Neural cell (in vitro differentiated cells): ENCODE results near the gene YWHAE. TPM values are rescaled to one million over a fixed set of nuclear protein-coding genes. Genes with fewer than 3 reads are reported as not detected.
A peak's percentile ranks its signal among the peaks of the same experiment; 100 is the strongest.

Source experiments
- H2AFZ ChIP-seq: fragments of 200-600, 300-800 bp; sonication (generic), shearing (Covaris generic); 2 replicates; pipeline ENCODE4 v1.6.0; 2014; ENCODE audit warnings: low read depth, mild to moderate bottlenecking, antibody characterized with exemption, low read length, moderate library complexity
- H3F3A ChIP-seq: fragments of 200-600 bp; shearing (Covaris generic); 2 replicates; pipeline ENCODE4 v1.6.1; 2016; ENCODE audit warnings: mild to moderate bottlenecking, moderate library complexity, mixed read lengths, antibody characterized with exemption, low read length; ENCODE audit not compliant: insufficient read depth, poor library complexity, severe bottlenecking
- H3K27ac ChIP-seq: fragments of 200-600, 300-800 bp; sonication (generic), shearing (Covaris generic); 2 replicates; pipeline ENCODE4 v1.5.1; 2014; ENCODE audit warnings: mild to moderate bottlenecking, low read length, moderate library complexity
- H3K27me3 ChIP-seq: fragments of 300-800, 200-600 bp; sonication (generic), shearing (Covaris generic); 2 replicates; pipeline ENCODE4 v1.6.0; 2014; ENCODE audit warnings: mild to moderate bottlenecking, low read depth, low read length, moderate library complexity; ENCODE audit not compliant: insufficient read depth
- H3K36me3 ChIP-seq: fragments of 300-800, 200-600 bp; sonication (generic), shearing (Covaris generic); 2 replicates; pipeline ENCODE4 v1.5.1; 2014; ENCODE audit warnings: mild to moderate bottlenecking, antibody characterized with exemption, low read length, moderate library complexity; ENCODE audit not compliant: insufficient read depth
- H3K4me2 ChIP-seq: fragments of 300-800, 200-600 bp; sonication (generic), shearing (Covaris generic); 2 replicates; pipeline ENCODE4 v1.6.0; 2014; ENCODE audit warnings: mild to moderate bottlenecking, low read length
- H3K4me3 ChIP-seq: fragments of 300-800, 200-600 bp; sonication (generic), shearing (Covaris generic); 2 replicates; pipeline ENCODE4 v1.5.1; 2014; ENCODE audit warnings: mild to moderate bottlenecking, low read length, moderate library complexity
- H3K79me2 ChIP-seq: fragments of 200-600 bp; shearing (Covaris generic); replicated peaks from 2 replicates; pipeline ENCODE4 v1.6.0; 2014; ENCODE audit warnings: mild to moderate bottlenecking, low read length, moderate library complexity; ENCODE audit not compliant: insufficient read depth
- H3K9ac ChIP-seq: fragments of 300-800, 200-600 bp; sonication (generic), shearing (Covaris generic); 2 replicates; pipeline ENCODE4 v1.6.1; 2016; ENCODE audit warnings: mild to moderate bottlenecking, low read length, mixed read lengths
- H3K9me2 ChIP-seq: fragments of 200-600 bp; shearing (Covaris generic); 2 replicates; pipeline ENCODE4 v1.6.1; 2016; ENCODE audit warnings: mild to moderate bottlenecking, low read length, mixed read lengths; ENCODE audit not compliant: insufficient read depth
- H3K9me3 ChIP-seq: fragments of 200-600, 300-800 bp; sonication (generic), shearing (Covaris generic); 2 replicates; pipeline ENCODE4 v1.6.1; 2016; ENCODE audit warnings: mild to moderate bottlenecking, mixed run types, low read length, moderate library complexity, mixed read lengths
- H4K20me1 ChIP-seq: fragments of 200-600 bp; shearing (Covaris generic); 2 replicates; pipeline ENCODE4 v1.6.1; 2016; ENCODE audit warnings: mild to moderate bottlenecking, mixed run types; ENCODE audit not compliant: insufficient read depth
- EP300 ChIP-seq: fragments of 450-650 bp; conservative IDR thresholded peaks from 2 replicates; pipeline ENCODE4 v1.6.1; 2014; ENCODE audit warnings: antibody characterized with exemption, mild to moderate bottlenecking, moderate library complexity; ENCODE audit not compliant: poor library complexity, severe bottlenecking
- EZH2 ChIP-seq: fragments of 200-600, 300-800 bp; shearing (Covaris generic), sonication (generic); IDR thresholded peaks from 2 replicates; pipeline ENCODE4 v1.6.1; 2014; ENCODE audit warnings: antibody characterized with exemption, low read length, borderline replicate concordance, mild to moderate bottlenecking; ENCODE audit not compliant: insufficient read depth, poor library complexity, severe bottlenecking
- MXI1 ChIP-seq: fragments of 450-650 bp; conservative IDR thresholded peaks from 2 replicates; pipeline ENCODE4 v1.6.1; 2014; ENCODE audit warnings: antibody characterized with exemption, mild to moderate bottlenecking; ENCODE audit not compliant: poor library complexity, severe bottlenecking
- POLR2AphosphoS5 ChIP-seq: IDR thresholded peaks from 2 replicates; pipeline ENCODE4 v1.6.1; 2012
- RAD21 ChIP-seq: fragments of 450-650 bp; conservative IDR thresholded peaks from 2 replicates; pipeline ENCODE4 v1.6.1; 2014; ENCODE audit warnings: antibody characterized with exemption, mild to moderate bottlenecking, moderate library complexity
- SMC3 ChIP-seq: fragments of 450-650 bp; conservative IDR thresholded peaks from 2 replicates; pipeline ENCODE4 v1.6.1; 2014; ENCODE audit warnings: antibody characterized with exemption, mild to moderate bottlenecking, moderate library complexity; ENCODE audit not compliant: poor library complexity
- TAF1 ChIP-seq: IDR thresholded peaks from 2 replicates; pipeline ENCODE4 v1.6.1; 2012; ENCODE audit warnings: low read depth
- polyA plus RNA-seq: library from polyadenylated mRNA; depleted of rRNA; stranded (reverse); fragments of >200 nt; gene quantifications from 2 replicates; pipeline ENCODE4 v1.2.3, GENCODE V29; 2014
- TF ChIP-seq, protein P1 (sequence below): fragments of 450-650 bp; IDR thresholded peaks from 2 replicates; pipeline ENCODE4 v1.5.1; 2014; ENCODE audit warnings: antibody characterized with exemption, mild to moderate bottlenecking, moderate library complexity; ENCODE audit not compliant: poor library complexity, severe bottlenecking

The YWHAE gene
- polyA plus RNA-seq, 1 donor from 2014 or later, result 594 TPM

- H3K9me3 ChIP-seq, result no peaks in the 10 kb centered on the region
- H3K27ac ChIP-seq, result no peak overlapping the region
- no peak overlapping the region for H3K4me3 ChIP-seq
- H3K9ac ChIP-seq, result no peak overlapping the region
- H3K36me3 ChIP-seq, result no peaks in the 10 kb centered on the region
- no peaks in the 10 kb centered on the region for H3K27me3 ChIP-seq
- TF ChIP-seq, protein P1, sequence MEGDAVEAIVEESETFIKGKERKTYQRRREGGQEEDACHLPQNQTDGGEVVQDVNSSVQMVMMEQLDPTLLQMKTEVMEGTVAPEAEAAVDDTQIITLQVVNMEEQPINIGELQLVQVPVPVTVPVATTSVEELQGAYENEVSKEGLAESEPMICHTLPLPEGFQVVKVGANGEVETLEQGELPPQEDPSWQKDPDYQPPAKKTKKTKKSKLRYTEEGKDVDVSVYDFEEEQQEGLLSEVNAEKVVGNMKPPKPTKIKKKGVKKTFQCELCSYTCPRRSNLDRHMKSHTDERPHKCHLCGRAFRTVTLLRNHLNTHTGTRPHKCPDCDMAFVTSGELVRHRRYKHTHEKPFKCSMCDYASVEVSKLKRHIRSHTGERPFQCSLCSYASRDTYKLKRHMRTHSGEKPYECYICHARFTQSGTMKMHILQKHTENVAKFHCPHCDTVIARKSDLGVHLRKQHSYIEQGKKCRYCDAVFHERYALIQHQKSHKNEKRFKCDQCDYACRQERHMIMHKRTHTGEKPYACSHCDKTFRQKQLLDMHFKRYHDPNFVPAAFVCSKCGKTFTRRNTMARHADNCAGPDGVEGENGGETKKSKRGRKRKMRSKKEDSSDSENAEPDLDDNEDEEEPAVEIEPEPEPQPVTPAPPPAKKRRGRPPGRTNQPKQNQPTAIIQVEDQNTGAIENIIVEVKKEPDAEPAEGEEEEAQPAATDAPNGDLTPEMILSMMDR, result peak; percentile 84
- TF ChIP-seq RAD21, result peak; percentile 80
- TF ChIP-seq MXI1, result no peak
- peak; percentile 80 for TF ChIP-seq SMC3
- H3K79me2 ChIP-seq, result peaks cover 91% of the 10 kb centered on the region
- H3K4me2 ChIP-seq, result no peak overlapping the region
- no peaks in the 10 kb centered on the region for H3F3A ChIP-seq
- H3K9me2 ChIP-seq, result no peaks in the 10 kb centered on the region
- H4K20me1 ChIP-seq, result peaks cover 81% of the 10 kb centered on the region
- H2AFZ ChIP-seq, result no peak overlapping the region
Observed at GRCh38 chr17:1365445-1366039, 34.5 kb downstream of the YWHAE start.

DNA sequence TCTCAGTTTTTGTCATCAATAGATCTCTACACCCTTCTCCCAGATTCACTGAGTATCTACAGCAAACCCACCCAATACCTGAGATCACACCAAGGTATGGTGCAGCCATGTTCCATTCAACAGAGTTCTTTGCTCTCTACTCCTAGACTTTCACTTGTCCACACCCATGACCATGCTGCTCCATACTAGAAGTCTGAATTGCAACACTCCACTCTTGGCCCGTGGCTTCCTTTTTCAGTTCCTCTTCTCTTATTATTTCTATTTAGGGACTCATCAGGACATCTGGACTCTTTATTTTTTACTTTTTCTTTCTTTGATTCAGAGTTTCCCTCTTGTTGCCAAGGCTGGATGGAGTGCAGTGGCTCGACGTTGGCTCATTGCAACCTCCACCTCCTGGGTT is 37.1 kb downstream of the YWHAE start:
- H3K9ac ChIP-seq, result no peak overlapping the region
- no peak overlapping the region for H2AFZ ChIP-seq
- H3K4me2 ChIP-seq, result no peak overlapping the region
- H3F3A ChIP-seq, result no peaks in the 10 kb centered on the region
- no peaks in the 10 kb centered on the region for H3K36me3 ChIP-seq
- no peak overlapping the region for H3K4me3 ChIP-seq
- H4K20me1 ChIP-seq, result peaks cover 71% of the 10 kb centered on the region
- no peaks in the 10 kb centered on the region for H3K27me3 ChIP-seq
- peaks cover 86% of the 10 kb centered on the region for H3K79me2 ChIP-seq
- no peaks in the 10 kb centered on the region for H3K9me2 ChIP-seq
- TF ChIP-seq, protein P1, result no peak
- TF ChIP-seq POLR2AphosphoS5 (no peak), EZH2 (no peak), TAF1 (no peak), MXI1 (no peak), EP300 (no peak), SMC3 (no peak)
- no peaks in the 10 kb centered on the region for H3K9me3 ChIP-seq
- H3K27ac ChIP-seq, result no peak overlapping the region
